HL-60 (cell line): Measurements from ENCODE around the gene PDZD8.

Source experiments
- DNase-seq, 2 experiments: peaks; one replicate each; pipeline ENCODE4 v3.0.0-alpha.2; 2010 to 2020; ENCODE audit warnings: low read depth in 1 of 2, low spot score in 1 of 2
- H3K27ac ChIP-seq: fragments of 250-450 bp; sonication (Bioruptor Pico); replicated peaks from 2 replicates; pipeline ENCODE4 v1.5.1; 2020; ENCODE audit warnings: mild to moderate bottlenecking, moderate library complexity
- H3K27me3 ChIP-seq: fragments of 250-450 bp; sonication (Bioruptor Pico); 2 replicates; pipeline ENCODE4 v1.5.1; 2021; ENCODE audit warnings: mild to moderate bottlenecking, moderate library complexity; ENCODE audit not compliant: insufficient read depth, poor library complexity, severe bottlenecking
- H3K4me3 ChIP-seq: replicated peaks from 2 replicates; pipeline ENCODE4 v1.5.1; 2011; ENCODE audit warnings: mild to moderate bottlenecking, control low read depth, low read length; ENCODE audit not compliant: insufficient read depth
- GABPA ChIP-seq: IDR thresholded peaks from 2 replicates; pipeline ENCODE4 v1.6.1; 2012; ENCODE audit warnings: low read depth
- POLR2AphosphoS5 ChIP-seq: IDR thresholded peaks from 2 replicates; pipeline ENCODE4 v1.6.1; 2012; ENCODE audit warnings: low read depth
- SPI1 ChIP-seq: IDR thresholded peaks from 2 replicates; pipeline ENCODE4 v1.6.1; 2012; ENCODE audit warnings: low read depth, mild to moderate bottlenecking, borderline replicate concordance
- TF ChIP-seq, protein P1 (sequence below): IDR thresholded peaks from one replicate; pipeline ENCODE4 v1.5.1; 2011; ENCODE audit warnings: low read length, control low read depth, inconsistent platforms; ENCODE audit not compliant: insufficient read depth
- TF ChIP-seq, protein P2 (sequence below): IDR thresholded peaks from 2 replicates; pipeline ENCODE4 v1.6.1; 2012; ENCODE audit warnings: low read depth; ENCODE audit not compliant: insufficient replicate concordance

Gene PDZD8

DNA sequence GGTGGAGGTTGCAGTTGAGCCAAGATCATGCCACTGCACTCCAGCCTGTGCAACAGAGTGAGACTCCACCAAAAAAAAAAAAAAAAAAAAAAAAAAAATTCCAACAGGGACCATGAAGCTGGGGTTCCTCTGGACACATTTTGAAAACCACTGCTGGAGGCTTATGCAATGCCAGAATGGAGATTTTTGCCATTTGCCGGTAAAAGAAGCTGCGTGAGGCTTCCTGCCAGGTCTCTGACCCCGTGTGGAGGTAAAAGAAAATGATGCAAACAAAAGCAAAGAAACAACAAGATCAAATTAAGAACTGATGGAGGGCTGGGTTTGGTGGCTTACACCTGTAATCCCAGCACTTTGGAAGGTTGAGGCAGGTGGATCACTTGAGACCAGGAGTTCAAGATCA is 30.5 kb upstream of the PDZD8 start:
- Histone ChIP-seq H3K4me3 (no peak overlapping the region), H3K27ac (peak overlapping the region; percentile 34; the same call in 1 of the 2 replicates), H3K27me3 (no peaks in the 10 kb centered on the region)
- TF ChIP-seq, protein P1, sequence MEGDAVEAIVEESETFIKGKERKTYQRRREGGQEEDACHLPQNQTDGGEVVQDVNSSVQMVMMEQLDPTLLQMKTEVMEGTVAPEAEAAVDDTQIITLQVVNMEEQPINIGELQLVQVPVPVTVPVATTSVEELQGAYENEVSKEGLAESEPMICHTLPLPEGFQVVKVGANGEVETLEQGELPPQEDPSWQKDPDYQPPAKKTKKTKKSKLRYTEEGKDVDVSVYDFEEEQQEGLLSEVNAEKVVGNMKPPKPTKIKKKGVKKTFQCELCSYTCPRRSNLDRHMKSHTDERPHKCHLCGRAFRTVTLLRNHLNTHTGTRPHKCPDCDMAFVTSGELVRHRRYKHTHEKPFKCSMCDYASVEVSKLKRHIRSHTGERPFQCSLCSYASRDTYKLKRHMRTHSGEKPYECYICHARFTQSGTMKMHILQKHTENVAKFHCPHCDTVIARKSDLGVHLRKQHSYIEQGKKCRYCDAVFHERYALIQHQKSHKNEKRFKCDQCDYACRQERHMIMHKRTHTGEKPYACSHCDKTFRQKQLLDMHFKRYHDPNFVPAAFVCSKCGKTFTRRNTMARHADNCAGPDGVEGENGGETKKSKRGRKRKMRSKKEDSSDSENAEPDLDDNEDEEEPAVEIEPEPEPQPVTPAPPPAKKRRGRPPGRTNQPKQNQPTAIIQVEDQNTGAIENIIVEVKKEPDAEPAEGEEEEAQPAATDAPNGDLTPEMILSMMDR: no peak
- DNase-seq: no peak

DNA sequence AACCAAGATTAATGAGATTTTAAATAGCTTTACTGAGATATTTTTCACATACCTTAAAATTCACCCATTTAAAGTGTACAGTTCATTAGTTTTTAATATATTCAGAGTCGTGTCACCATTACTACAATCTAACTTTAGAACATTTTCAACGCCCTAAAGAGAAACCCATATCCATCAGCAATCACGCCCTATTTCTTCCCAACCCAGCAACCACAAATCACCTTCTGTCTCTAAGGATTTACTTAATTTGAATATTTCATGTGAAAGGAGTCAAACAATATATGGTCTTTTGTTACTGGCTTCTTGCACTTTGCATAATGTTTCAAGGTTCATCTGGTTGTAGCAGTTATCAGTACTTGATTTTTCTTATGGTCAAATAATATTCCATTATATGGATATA is 25.1 kb upstream of the PDZD8 start:
- Histone ChIP-seq H3K4me3 (no peak overlapping the region), H3K27me3 (no peaks in the 10 kb centered on the region), H3K27ac (peak overlapping the region; percentile 97)
- TF ChIP-seq GABPA (no peak), POLR2AphosphoS5 (no peak), SPI1 (no peak)
- TF ChIP-seq, protein P2, sequence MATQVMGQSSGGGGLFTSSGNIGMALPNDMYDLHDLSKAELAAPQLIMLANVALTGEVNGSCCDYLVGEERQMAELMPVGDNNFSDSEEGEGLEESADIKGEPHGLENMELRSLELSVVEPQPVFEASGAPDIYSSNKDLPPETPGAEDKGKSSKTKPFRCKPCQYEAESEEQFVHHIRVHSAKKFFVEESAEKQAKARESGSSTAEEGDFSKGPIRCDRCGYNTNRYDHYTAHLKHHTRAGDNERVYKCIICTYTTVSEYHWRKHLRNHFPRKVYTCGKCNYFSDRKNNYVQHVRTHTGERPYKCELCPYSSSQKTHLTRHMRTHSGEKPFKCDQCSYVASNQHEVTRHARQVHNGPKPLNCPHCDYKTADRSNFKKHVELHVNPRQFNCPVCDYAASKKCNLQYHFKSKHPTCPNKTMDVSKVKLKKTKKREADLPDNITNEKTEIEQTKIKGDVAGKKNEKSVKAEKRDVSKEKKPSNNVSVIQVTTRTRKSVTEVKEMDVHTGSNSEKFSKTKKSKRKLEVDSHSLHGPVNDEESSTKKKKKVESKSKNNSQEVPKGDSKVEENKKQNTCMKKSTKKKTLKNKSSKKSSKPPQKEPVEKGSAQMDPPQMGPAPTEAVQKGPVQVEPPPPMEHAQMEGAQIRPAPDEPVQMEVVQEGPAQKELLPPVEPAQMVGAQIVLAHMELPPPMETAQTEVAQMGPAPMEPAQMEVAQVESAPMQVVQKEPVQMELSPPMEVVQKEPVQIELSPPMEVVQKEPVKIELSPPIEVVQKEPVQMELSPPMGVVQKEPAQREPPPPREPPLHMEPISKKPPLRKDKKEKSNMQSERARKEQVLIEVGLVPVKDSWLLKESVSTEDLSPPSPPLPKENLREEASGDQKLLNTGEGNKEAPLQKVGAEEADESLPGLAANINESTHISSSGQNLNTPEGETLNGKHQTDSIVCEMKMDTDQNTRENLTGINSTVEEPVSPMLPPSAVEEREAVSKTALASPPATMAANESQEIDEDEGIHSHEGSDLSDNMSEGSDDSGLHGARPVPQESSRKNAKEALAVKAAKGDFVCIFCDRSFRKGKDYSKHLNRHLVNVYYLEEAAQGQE: no peak
- TF ChIP-seq, protein P1: no peak
- no peak for DNase-seq

DNA sequence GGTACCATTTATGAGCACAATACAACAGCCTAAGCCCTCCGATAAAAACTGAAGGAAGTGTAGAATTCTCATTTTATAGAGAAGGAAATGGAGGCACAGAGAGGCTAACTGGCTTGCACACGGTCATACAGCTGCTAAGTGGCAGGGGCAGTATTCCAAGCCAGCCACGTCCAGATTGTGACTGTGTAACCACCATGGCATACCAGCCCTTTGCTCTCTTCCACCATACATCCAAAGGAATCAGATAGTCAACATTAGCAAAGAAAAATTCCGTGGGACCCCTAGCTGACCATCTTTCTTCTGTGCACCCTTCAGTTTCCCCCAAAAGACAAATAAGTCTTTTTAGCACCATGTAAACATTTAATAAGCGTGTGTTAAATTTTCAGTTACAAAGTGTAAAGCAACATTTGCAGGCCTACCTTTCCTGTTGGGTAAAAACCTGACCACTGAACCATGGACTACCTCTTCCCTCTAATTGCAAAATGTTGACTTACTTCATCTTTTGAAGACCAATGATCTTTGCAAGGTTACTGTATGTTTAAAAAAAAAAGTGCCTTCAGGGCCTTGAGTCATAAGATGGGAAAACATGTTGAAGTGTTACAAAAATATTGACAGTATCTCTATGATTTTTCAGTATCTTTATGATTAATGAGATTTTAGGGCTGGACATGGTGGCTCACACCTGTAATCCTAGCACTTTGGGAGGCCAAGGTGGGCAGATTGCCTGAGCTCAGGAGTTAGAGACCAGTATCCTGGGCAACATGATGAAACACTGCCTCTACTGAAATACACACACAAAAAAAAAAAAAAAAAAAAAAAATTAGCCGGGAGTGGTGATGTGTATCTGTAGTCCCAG is 24.3 kb upstream of the PDZD8 start:
- TF ChIP-seq SPI1: peak; percentile 50; the same call in 1 of the 2 replicates
- TF ChIP-seq, protein P2: peak; percentile 4
- TF ChIP-seq GABPA: no peak
- TF ChIP-seq, protein P1: no peak
- no peak for TF ChIP-seq POLR2AphosphoS5
- Histone ChIP-seq H3K4me3 (no peak overlapping the region), H3K27me3 (no peaks in the 10 kb centered on the region), H3K27ac (peak overlapping the region; percentile 97)
- DNase-seq: peak; percentile 72 to 79
